CD4-positive, alpha-beta T cell treated with Interleukin-17A for 4 hours (primary cell): ENCODE data around the gene AEBP1.

Experiments used
- DNase-seq: peaks from one replicate; pipeline ENCODE4 v3.0.0-alpha.2; 2020; ENCODE audit warnings: mixed read lengths

Gene AEBP1

DNA sequence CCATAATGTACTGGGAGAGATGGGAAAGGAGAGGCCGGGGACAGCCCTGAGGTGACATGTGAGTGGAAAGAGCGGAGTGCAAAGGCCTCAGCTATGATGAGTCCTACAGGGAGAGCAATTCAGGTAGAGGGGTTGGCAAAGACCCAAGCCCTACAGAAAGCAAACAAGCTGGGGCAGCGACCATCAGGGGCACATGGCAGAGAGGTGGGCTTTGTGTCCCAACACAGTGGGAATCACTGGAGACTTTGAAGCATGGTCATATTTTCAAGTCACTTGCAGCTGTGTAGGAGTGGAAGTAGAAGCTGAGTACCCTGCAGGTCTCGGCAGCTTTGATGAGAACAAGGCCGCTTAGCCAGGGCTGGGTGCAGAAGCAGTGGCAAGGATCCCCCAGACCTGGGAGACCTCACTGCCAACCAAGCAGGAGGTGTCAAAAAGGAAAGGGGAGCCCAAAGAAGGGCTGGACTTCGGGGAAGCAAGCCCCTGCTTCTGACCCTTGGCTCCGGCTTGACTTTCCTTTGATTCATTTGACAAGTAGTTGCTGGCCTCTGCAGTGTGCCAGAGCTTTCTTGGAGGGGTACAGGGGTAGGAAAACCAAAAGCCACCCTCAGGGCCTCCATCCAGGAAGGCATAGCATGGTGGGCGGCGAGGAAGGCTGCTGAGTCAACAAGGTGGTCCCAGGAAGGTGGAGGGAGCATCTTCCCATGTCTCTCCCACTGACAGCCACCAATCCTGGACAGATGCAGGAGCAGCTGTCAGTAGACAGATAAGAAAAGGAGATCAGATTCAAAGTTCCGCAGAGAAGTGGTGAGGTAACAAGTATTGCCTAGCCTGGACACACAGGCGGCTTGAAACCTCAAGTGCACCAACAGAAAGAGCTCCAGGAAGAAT lies 36.8 kb upstream of the AEBP1 start:
- DNase-seq, result no peak

DNA sequence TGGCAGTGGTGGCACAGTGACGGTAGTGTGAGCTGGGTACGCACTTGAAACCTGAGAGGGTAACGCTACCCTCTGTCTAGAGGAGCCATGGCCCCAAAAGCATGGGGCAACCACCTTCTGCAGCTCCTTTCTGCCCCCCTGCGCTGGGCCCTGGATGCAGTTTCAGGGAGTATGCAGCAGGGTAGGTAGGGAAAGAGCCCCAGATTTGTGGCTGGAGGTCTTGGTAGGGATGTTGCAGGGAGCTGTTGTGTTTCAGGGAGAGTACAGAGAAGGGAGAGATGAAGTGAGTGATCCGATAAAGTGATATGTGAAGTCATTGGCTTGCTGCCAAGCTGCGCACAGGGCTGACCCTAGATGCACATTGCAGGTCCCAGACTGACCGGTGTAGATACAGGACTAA lies 36.1 kb upstream of the AEBP1 start:
- no peak for DNase-seq

DNA sequence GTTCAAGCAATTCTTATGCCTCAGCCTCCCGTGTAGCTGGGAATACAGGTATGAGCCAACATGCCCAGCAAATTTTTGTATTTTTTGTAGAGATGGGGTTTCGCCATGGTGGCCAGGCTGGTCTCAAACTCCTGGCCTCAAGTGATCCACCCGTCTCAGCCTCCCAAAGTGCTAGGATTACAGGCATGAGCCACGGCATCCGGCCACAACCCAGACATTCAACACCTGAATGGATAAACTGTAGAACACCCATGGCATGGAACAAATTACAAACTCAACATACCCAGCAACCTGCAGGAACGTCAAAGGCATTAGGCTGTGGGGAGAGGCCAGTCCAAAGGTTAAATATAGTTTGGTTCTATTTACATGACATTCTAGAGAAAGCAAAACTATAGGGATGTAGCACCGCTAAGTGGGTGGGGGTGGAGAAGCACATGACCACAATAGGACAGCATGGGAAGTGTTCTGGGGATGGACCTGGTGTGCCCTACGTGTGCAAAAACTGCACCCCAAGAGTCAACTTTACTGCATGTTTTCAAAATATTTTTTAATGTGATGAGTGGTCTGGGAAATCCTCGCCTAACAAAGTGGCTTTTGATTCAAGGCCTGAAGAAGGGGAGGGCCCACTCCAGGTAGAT lies 32.3 kb upstream of the AEBP1 start:
- no peak for DNase-seq

DNA sequence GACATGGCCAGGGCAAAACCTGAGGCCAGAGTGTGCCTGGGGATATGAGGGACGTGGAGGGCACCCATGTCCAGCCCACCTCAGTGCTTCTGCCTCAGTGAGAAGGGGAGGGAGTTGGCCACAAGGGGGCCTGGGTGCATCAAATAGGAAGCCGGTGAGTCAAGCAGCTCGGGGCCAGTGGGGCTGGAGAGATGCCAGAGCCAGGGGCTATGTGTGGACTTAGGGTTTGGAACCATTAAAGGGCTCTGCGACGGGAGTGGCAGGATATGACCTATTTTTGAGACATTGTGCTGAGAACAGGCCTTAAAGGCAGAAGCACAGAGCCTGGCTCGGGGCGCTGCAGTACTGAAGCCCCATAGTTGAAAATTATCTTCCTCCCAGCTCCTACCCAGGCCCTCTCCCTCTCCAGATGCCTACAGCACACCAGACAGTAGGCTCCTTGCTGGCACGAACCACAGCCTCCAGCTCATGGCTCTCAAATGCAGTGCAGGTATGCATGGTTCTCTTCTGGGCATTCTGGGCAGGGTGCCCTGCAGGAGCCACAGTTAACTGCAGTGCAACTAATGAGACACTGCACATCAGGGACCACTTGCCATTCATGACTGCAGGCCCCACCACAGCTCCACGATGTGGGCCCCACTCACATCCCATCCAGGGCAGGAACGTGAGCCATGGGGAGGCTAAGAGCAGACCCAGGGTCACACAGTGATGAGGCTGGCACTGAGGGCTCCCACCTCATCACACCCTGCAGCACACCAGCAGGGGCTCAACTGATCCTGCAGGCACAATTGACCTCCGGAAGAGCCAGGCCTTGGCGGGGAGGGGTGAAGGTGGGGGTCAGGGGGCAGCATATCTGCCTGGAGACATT lies 31.5 kb upstream of the AEBP1 start:
- peak; percentile 63 for DNase-seq

DNA sequence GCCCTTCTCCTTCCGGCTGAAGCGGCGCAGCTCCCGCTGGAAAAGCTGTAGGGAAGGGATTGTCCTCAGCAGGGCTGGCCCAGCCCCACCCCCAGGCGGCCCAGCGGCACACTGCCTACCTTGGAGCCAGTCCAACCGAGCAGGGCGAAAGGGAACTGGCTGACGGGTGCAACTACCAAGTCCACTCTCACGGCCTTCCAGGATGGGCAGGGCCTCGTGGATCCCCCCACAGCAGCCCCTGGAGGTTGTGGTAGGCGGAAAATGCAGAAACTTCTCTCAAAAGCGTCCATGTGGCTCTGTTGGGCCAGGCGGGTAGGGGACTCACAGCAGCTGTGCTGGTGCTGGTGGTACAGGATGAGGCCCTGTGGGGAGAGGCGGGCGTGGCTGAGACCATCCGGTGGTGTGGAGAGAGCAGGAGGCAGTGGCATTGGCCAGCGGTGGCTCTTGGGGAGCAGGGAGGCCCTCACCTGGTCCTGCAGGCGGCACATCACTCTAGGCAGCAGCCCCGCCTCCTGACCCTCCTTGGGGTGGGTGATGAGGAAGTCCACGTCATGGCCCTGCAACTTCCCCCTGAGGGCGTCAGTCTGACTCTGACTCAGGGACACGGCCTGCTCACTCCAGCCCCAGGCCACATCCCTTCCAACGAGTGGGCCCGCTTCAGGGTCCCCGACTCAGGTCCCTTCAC lies 30.3 kb upstream of the AEBP1 start:
- peak; percentile 39 for DNase-seq

DNA sequence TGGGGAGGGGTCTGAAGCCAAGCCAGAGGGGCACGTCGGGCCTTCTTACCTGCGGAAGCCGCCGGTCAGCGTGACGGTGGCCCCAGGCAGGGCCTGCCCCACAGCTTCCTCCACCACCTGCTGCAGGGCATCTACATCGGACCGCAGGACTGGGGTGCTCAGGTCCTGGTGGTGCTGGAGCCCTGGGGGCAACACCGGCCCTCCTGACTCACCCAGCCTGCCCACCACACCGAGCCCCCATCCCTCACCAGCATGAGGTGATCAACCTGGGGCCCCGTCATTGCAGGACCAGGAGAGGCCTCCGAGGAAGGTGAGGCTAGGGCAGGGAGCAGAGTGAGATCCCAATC lies 29.8 kb upstream of the AEBP1 start:
- DNase-seq, result no peak

DNA sequence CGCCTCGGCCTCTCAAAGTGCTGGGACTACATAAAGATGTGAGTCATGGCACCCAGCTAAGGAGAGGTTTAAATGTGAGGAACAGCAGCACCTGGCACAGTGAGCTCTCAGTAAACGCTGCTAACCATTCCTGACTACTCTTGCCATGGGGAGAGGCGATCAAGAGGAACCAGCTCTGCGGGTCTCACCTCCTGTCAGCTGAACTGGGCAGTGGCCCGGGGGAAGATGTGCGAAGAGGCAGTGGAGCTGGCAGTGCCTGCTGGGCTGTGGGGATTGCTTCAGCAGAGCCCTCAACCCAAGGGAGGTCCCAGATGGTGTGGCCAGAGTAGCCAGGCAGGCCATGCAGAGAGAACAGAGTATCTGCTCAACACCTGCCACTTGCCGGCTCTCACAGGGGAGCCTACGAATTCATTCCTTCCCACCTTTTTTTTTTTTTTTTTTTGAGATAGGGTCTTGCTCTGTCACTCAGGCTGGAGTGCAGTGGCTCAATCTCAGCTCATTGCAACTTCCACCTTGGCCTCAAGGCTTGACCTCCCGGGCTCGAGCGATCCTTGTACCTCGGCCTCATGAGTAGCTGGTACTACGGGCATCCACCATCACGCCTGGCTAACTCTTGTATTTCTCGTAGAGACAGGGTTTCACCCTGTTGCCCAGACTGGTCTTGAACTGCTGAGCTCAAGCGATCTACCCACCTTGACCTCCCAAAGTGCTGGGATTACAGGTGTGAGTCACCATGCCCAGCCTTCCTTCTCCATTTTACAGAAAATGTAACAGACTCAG lies 28.7 kb upstream of the AEBP1 start:
- DNase-seq, result no peak

DNA sequence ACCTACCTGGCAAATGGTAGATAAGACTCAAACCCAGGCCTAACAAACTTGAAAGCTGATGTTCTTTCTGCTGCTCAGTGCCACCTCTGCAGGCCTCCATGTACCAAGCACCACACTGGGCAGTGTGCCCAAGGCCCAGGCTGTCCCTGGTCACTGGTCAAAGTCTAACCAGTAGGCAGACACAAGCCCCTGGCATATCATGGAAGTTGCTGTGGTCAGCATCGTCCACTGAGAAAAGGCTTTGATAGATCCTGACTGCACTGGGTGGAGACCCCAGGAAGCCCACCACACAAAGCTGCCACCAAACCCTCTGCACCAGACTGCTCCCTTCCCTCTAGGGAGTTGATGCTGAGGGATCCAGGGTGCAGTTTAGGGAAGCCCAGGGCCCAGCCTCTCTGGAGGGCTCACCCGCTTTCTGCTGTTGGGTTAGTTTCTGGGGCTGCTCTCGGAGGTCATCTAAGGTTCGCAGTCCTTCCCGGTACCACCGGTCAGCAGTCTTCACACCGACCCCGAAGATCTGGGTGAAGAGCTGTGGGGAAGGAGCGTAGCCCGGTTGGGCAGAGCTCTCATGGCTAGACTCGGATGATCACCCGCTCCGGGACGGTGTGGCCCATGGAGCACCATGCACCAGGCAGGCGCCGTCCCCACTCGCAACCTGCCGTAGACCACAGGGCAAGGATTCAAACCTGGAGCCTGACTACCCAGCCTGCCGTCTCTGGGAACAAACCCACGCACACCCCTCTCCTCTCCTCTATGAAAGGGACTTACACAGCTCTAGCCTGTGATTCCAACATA lies 27.8 kb upstream of the AEBP1 start:
- DNase-seq, result no peak

DNA sequence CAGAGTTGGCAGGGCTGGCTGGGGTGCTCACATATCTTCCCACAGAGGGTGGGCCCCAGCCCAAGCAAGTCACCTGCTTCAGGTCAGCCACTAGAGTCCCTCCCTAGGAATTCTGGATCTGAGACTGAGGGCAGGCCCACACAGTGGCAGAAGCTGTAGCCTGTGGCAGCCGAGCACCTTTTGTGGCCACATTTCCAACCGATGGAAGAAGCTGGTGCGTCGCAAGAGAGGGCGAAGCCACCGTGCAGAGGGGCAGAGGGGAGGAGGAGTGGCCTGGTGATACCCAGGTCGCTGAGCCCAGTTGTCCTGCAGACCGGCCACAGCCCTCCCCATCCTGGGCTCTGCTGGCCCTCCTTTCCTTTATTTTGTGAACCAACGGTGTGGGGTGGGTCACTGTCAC lies 27.1 kb upstream of the AEBP1 start:
- no peak for DNase-seq

DNA sequence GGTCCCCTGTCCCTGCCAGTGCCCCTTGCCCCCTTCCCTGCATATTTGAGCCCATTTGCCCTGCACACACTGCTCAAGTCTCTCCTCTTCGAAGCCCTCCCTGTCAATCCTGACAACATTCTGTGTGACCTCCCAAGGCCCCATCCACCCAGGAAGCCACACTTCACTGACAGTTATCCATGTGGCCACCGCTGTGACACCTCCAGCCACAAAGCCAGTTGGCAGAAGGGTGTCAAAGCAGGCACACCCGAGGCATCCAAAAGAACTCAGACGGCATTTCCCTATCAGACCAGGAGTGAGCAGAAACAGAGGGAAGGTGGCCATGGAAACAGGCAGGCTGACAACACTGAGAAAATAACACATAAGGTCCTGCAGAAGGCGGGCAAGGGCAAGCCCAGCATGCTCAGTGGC lies 26.5 kb upstream of the AEBP1 start:
- no peak for DNase-seq

DNA sequence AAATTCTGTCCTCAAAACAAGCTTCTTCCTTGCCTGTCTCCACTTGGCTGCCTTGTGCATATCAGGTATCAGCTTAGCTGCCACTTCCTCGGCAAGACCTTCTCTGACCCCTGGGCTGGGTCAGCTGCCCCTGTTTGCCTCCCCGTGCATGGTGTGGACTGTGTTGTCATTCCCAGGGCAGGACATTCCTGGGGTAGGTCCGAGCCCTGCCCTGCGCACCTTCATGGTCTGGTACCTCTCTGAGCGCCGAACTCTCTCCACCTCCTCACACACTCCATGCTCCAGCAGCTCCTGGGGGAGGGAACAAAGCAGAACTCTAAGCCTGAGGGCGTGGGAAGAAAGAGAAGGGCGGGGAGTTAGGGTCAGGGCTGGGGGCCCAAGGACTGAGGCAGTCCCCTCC lies 25.6 kb upstream of the AEBP1 start:
- no peak for DNase-seq

DNA sequence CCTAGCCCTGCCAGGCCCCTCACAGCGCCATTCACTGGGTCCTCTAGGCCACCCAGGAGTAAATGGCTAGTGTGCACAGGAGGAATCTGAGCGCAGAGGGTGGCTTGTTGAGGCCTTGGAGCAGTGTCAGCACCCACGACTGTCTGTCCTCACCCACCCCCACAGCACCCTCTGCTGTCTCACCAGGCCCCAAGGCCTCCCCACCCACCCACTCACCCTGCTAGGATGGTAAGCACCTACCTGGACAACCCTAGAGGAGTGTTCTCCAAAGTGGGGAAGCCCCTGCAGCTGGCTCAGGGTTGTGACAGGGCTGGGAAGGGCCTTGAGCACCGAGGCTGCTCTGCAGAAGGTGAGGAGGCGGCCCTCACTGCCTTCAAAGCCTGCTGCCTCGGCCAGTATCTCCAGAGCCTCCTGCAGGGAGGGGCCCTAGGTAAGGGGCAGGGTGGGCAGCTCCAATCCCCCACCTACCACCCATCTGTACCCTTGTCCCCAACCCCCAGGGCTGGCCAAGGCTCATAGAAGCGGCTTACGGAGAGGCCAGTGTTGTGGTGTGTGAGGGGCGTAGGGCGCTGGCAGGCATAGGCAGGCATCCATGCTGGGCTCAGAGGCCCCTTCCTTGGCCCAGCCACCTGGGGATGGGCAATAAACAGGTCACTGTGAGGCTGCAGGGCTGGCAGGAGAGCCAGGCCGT lies 24.7 kb upstream of the AEBP1 start:
- DNase-seq, result no peak

DNA sequence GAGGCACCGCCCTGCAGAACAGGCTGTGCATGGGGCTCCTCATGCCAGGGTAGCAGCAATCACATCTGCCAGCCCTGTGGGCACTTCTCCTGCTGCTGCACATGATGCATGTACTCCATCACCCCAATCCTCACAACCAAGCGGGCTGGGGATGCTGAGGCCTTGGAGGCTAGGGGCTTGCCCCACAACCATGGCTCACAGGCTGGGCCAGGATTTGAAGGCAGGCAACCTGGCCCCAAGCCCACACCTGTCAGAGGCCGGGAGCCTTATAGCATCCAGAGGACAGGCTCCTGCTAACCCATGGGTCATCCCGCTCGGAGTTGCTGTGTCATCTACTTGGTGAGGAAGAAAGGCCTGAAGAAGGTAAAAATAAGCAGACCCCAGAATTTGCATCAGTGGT lies 24.0 kb upstream of the AEBP1 start:
- DNase-seq, result no peak

DNA sequence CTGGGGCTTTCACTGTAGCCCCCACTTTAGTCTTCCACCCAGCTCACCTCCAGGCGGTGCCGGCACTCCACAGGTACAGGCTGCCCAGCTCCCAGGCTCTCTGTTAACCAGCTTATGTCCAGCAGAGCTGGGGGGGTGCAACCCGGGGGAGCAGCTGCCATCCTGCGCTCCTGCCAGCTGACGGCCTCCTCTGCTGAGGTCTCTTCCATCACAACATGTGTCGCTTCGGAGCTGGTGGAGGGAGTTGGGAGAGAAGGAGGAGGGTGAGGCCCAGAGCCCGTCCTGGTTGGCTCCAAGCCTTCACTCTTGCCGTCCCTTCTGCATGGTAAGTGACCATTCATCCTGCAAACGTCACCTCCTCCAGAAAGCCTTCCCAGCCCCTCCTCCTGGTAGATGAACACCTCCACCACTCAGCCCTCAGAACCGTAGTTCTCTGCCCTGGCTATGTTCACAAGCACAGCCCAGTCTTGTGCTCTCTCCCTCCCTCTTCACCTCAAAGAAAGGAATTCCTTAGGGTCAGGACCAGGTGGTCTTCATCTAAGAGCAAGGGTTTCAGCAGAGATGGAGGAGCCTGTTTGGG lies 23.4 kb upstream of the AEBP1 start:
- no peak for DNase-seq

DNA sequence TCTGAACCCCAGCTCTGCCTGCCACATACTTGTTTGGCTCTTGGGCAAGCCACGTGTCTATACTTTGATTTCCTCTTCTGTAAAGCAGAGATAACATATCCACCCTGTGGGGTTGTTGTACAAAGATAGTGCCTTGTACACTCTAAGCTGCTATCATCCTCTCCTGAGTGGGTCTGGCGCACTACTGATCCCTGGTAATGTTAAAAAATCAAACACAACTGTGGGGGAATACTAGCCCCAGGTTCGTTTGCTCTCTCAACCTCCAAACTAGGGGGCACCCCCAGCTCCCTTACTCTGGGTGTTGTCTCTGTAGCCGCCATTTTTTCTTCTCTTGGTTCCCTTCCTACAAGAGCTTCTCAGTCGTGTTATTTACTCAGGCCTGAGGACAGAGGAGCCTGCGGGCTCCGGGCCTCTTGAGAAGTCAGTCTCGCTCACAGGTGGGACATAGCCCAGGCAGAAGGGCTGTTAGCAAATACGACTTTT lies 22.8 kb upstream of the AEBP1 start:
- DNase-seq, result peak; percentile 39

DNA sequence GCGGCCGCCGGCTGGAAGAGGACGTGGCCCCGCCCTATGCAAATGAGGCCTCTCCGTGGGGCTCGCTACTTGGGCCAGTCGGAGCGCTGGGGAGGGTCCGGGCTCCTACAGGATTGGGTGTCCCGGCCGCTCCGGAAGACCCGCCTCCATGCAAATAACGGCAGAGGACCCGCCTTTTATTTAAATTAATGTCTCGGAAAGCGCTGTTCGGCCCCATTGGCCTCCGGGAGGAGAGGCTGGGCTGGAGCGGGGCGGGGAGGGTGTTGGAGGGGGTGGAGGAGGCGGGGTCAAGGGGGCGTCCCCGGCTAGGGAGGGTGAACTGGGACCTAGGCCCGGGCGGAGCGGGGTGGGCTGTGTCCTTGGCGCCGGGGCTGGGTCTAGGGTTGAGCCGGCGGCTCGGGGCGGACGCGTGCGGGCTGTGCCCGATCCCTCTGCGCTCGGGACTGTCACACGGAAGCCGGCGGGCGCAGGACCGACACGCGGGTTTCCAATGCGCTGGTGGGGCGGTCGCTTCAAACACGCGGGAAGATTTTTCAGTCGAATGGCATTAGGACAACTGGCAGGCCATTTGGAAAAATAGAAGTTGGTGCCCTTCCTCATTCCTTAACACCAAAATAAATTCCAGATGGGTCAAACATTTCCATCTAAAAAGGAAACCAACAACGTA lies 21.5 kb upstream of the AEBP1 start:
- DNase-seq, result peak; percentile 99

DNA sequence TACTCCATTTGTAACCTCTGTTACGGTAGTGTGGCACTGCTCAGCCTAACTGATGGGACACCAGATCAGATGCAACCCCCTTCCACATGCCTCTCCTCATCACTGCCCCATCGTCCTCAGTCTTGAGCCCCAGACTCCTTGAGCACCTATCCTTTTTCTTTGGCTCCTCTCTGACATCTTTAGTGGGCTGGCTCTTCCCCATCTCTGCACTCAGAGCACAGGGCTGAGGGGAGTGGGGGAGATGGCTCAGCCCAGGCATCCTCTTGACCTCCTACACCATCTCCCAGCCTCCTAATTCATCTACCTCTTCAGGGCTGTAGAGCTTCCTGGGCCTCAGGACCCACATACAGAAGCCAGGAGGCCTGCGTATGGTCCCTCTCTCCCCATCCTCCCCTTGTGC lies 20.3 kb upstream of the AEBP1 start:
- DNase-seq, result no peak

DNA sequence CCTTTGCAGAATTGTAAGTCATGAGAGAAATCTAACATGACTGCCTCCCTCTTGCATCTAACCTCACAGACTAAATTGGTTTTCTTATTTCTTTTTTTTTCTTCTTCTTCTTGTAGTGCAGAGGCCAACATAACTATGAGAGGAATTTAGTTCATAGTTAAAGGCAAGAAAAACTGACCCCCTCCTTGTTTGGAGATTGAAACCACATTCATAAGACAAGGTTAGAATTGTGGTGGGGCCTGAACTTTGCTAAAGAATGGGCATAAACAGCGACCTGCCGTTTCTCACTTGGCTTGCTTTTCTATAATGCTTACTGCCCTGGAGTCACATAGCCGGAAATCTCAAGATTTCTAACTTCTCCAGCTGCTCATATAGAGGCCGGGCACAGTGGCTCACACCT lies 19.4 kb upstream of the AEBP1 start:
- DNase-seq, result no peak

DNA sequence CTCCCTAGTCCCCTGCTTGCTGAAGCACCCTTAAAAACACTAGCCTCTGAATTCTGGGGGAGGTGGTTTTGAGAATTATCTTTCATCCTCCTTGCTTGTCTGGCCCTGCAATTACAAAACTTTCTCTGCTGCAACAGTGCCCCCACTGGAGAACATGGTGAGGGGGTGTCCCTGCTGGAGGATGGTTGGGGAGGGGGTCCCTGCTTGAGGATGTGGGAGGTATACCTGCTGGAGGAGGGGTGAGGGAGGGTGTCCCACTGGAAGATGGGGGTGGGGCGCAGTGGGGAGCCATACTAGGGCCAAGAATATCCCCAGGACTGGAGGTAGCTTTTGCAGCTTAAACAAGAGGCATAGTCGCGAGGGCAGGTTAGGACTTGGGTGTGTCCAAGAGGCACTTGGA lies 18.6 kb upstream of the AEBP1 start:
- no peak for DNase-seq

DNA sequence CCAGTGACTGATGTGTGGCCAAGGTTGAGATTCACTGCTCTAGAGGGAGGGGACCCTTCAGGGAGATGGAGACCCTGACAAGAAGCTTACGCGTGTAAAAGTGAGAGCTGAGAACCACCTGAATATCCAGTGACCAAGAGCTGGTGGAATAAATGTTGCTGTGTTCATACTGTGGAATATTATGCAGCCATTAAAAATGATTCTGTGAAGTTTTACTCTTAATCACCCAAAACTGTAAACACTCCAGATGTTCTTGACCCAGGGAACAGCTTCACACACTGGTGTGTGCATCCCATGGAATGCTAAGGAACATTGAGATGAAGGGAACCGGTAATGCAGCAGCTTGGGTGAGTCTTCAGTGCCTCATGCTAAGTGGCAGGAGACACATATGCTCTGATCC lies 17.5 kb upstream of the AEBP1 start:
- DNase-seq, result no peak
